ENCODE measurements around the gene SAMD4A.

SAMD4A gene

GRCh38 chr14:54697001-54697400, 130.1 kb downstream of the SAMD4A start:
- Histone ChIP-seq H3K9me3 (ENCODE audit: control insufficient read depth, insufficient read depth, low read depth, low read length) (no peaks in the 10 kb centered on the region), H3K36me3 (ENCODE audit: control insufficient read depth, insufficient read depth, low read length) (no peaks in the 10 kb centered on the region; the same call in 1 of the 2 replicates), H3K27ac (ENCODE audit: low read depth, low read length) (no peak overlapping the region), H3K27me3 (ENCODE audit: control insufficient read depth, insufficient read depth, low read length) (no peaks in the 10 kb centered on the region), H3K4me1 (ENCODE audit: control insufficient read depth, insufficient read depth, low read length) (peaks cover 11% of the 10 kb centered on the region; the same call in 1 of the 2 replicates), H3K4me3 (ENCODE audit: low read depth, low read length) (no peak overlapping the region), H3K9ac (ENCODE audit: low read length) (no peak overlapping the region)

- Histone ChIP-seq H3K36me3 (ENCODE audit: control insufficient read depth, insufficient read depth, low read length) (no peaks in the 10 kb centered on the region; the same call in 1 of the 2 replicates), H3K4me3 (ENCODE audit: low read depth, low read length) (no peak overlapping the region), H3K4me1 (ENCODE audit: control insufficient read depth, insufficient read depth, low read length) (peaks cover 7% of the 10 kb centered on the region; the same call in 1 of the 2 replicates), H3K27ac (ENCODE audit: low read depth, low read length) (no peak overlapping the region), H3K27me3 (ENCODE audit: control insufficient read depth, insufficient read depth, low read length) (no peaks in the 10 kb centered on the region), H3K9ac (ENCODE audit: low read length) (no peak overlapping the region), H3K9me3 (ENCODE audit: control insufficient read depth, insufficient read depth, low read depth, low read length) (no peaks in the 10 kb centered on the region)
These were observed 130.9 kb downstream of the SAMD4A start for GRCh38 chr14:54697803-54698202.

- Histone ChIP-seq H3K9ac (ENCODE audit: low read length) (no peak overlapping the region), H3K36me3 (ENCODE audit: control insufficient read depth, insufficient read depth, low read length) (peaks cover 3% of the 10 kb centered on the region; the same call in 1 of the 2 replicates), H3K27ac (ENCODE audit: low read depth, low read length) (no peak overlapping the region), H3K27me3 (ENCODE audit: control insufficient read depth, insufficient read depth, low read length) (no peaks in the 10 kb centered on the region), H3K9me3 (ENCODE audit: control insufficient read depth, insufficient read depth, low read depth, low read length) (no peaks in the 10 kb centered on the region), H3K4me1 (ENCODE audit: control insufficient read depth, insufficient read depth, low read length) (peaks cover 7% of the 10 kb centered on the region; the same call in 1 of the 2 replicates), H3K4me3 (ENCODE audit: low read depth, low read length) (no peak overlapping the region)
These were observed 131.6 kb downstream of the SAMD4A start for GRCh38 chr14:54698501-54698900.

- no peak overlapping the region for H3K9ac ChIP-seq (ENCODE audit: low read length)
- peaks cover 7% of the 10 kb centered on the region; the same call in 1 of the 2 replicates for H3K4me1 ChIP-seq (ENCODE audit: control insufficient read depth, insufficient read depth, low read length)
- H3K27ac ChIP-seq (ENCODE audit: low read depth, low read length): no peak overlapping the region
- H3K4me3 ChIP-seq (ENCODE audit: low read depth, low read length): no peak overlapping the region
- no peaks in the 10 kb centered on the region for H3K9me3 ChIP-seq (ENCODE audit: control insufficient read depth, insufficient read depth, low read depth, low read length)
- H3K27me3 ChIP-seq (ENCODE audit: control insufficient read depth, insufficient read depth, low read length): no peaks in the 10 kb centered on the region
- H3K36me3 ChIP-seq (ENCODE audit: control insufficient read depth, insufficient read depth, low read length): peaks cover 3% of the 10 kb centered on the region; the same call in 1 of the 2 replicates
These were observed 132.1 kb downstream of the SAMD4A start for GRCh38 chr14:54698966-54699530.

- H3K27ac ChIP-seq (ENCODE audit: low read depth, low read length): no peak overlapping the region
- no peaks in the 10 kb centered on the region for H3K9me3 ChIP-seq (ENCODE audit: control insufficient read depth, insufficient read depth, low read depth, low read length)
- peaks cover 3% of the 10 kb centered on the region; the same call in 1 of the 2 replicates for H3K36me3 ChIP-seq (ENCODE audit: control insufficient read depth, insufficient read depth, low read length)
- no peak overlapping the region for H3K9ac ChIP-seq (ENCODE audit: low read length)
- H3K4me1 ChIP-seq (ENCODE audit: control insufficient read depth, insufficient read depth, low read length): peaks cover 7% of the 10 kb centered on the region; the same call in 1 of the 2 replicates
- H3K4me3 ChIP-seq (ENCODE audit: low read depth, low read length): no peak overlapping the region
- no peaks in the 10 kb centered on the region for H3K27me3 ChIP-seq (ENCODE audit: control insufficient read depth, insufficient read depth, low read length)
These were observed 132.8 kb downstream of the SAMD4A start for GRCh38 chr14:54699735-54700134.

- Histone ChIP-seq H3K9ac (ENCODE audit: low read length) (no peak overlapping the region), H3K9me3 (ENCODE audit: control insufficient read depth, insufficient read depth, low read depth, low read length) (no peaks in the 10 kb centered on the region), H3K36me3 (ENCODE audit: control insufficient read depth, insufficient read depth, low read length) (peaks cover 3% of the 10 kb centered on the region; the same call in 1 of the 2 replicates), H3K27ac (ENCODE audit: low read depth, low read length) (no peak overlapping the region), H3K4me1 (ENCODE audit: control insufficient read depth, insufficient read depth, low read length) (peaks cover 7% of the 10 kb centered on the region; the same call in 1 of the 2 replicates), H3K4me3 (ENCODE audit: low read depth, low read length) (no peak overlapping the region), H3K27me3 (ENCODE audit: control insufficient read depth, insufficient read depth, low read length) (no peaks in the 10 kb centered on the region)
These were observed 133.8 kb downstream of the SAMD4A start for GRCh38 chr14:54700717-54701116.

- H3K4me3 ChIP-seq (ENCODE audit: low read depth, low read length): no peak overlapping the region
- no peaks in the 10 kb centered on the region for H3K9me3 ChIP-seq (ENCODE audit: control insufficient read depth, insufficient read depth, low read depth, low read length)
- no peak overlapping the region for H3K9ac ChIP-seq (ENCODE audit: low read length)
- peaks cover 3% of the 10 kb centered on the region; the same call in 1 of the 2 replicates for H3K36me3 ChIP-seq (ENCODE audit: control insufficient read depth, insufficient read depth, low read length)
- H3K27me3 ChIP-seq (ENCODE audit: control insufficient read depth, insufficient read depth, low read length): no peaks in the 10 kb centered on the region
- H3K4me1 ChIP-seq (ENCODE audit: control insufficient read depth, insufficient read depth, low read length): peaks cover 7% of the 10 kb centered on the region; the same call in 1 of the 2 replicates
- H3K27ac ChIP-seq (ENCODE audit: low read depth, low read length): no peak overlapping the region
These were observed 135.1 kb downstream of the SAMD4A start for GRCh38 chr14:54702014-54702491.

GRCh38 chr14:54702492-54702891, 135.6 kb downstream of the SAMD4A start:
- Histone ChIP-seq H3K27me3 (ENCODE audit: control insufficient read depth, insufficient read depth, low read length) (no peaks in the 10 kb centered on the region), H3K4me1 (ENCODE audit: control insufficient read depth, insufficient read depth, low read length) (peaks cover 7% of the 10 kb centered on the region; the same call in 1 of the 2 replicates), H3K9ac (ENCODE audit: low read length) (no peak overlapping the region), H3K4me3 (ENCODE audit: low read depth, low read length) (no peak overlapping the region), H3K36me3 (ENCODE audit: control insufficient read depth, insufficient read depth, low read length) (peaks cover 3% of the 10 kb centered on the region; the same call in 1 of the 2 replicates), H3K9me3 (ENCODE audit: control insufficient read depth, insufficient read depth, low read depth, low read length) (no peaks in the 10 kb centered on the region), H3K27ac (ENCODE audit: low read depth, low read length) (no peak overlapping the region)

GRCh38 chr14:54703082-54703481, 136.2 kb downstream of the SAMD4A start:
- H3K4me3 ChIP-seq (ENCODE audit: low read depth, low read length): no peak overlapping the region
- peaks cover 3% of the 10 kb centered on the region; the same call in 1 of the 2 replicates for H3K36me3 ChIP-seq (ENCODE audit: control insufficient read depth, insufficient read depth, low read length)
- peaks cover 7% of the 10 kb centered on the region; the same call in 1 of the 2 replicates for H3K4me1 ChIP-seq (ENCODE audit: control insufficient read depth, insufficient read depth, low read length)
- H3K9ac ChIP-seq (ENCODE audit: low read length): no peak overlapping the region
- H3K27ac ChIP-seq (ENCODE audit: low read depth, low read length): no peak overlapping the region
- no peaks in the 10 kb centered on the region for H3K9me3 ChIP-seq (ENCODE audit: control insufficient read depth, insufficient read depth, low read depth, low read length)
- no peaks in the 10 kb centered on the region for H3K27me3 ChIP-seq (ENCODE audit: control insufficient read depth, insufficient read depth, low read length)

GRCh38 chr14:54703724-54704123, 136.8 kb downstream of the SAMD4A start:
- Histone ChIP-seq H3K27me3 (ENCODE audit: control insufficient read depth, insufficient read depth, low read length) (no peaks in the 10 kb centered on the region), H3K4me1 (ENCODE audit: control insufficient read depth, insufficient read depth, low read length) (peaks cover 4% of the 10 kb centered on the region; the same call in 1 of the 2 replicates), H3K27ac (ENCODE audit: low read depth, low read length) (no peak overlapping the region), H3K9ac (ENCODE audit: low read length) (no peak overlapping the region), H3K4me3 (ENCODE audit: low read depth, low read length) (no peak overlapping the region), H3K9me3 (ENCODE audit: control insufficient read depth, insufficient read depth, low read depth, low read length) (no peaks in the 10 kb centered on the region), H3K36me3 (ENCODE audit: control insufficient read depth, insufficient read depth, low read length) (peaks cover 3% of the 10 kb centered on the region; the same call in 1 of the 2 replicates)

GRCh38 chr14:54704768-54705167, 137.8 kb downstream of the SAMD4A start:
- Histone ChIP-seq H3K9me3 (ENCODE audit: control insufficient read depth, insufficient read depth, low read depth, low read length) (no peaks in the 10 kb centered on the region), H3K4me1 (ENCODE audit: control insufficient read depth, insufficient read depth, low read length) (no peaks in the 10 kb centered on the region), H3K9ac (ENCODE audit: low read length) (no peak overlapping the region), H3K27me3 (ENCODE audit: control insufficient read depth, insufficient read depth, low read length) (no peaks in the 10 kb centered on the region), H3K27ac (ENCODE audit: low read depth, low read length) (no peak overlapping the region), H3K36me3 (ENCODE audit: control insufficient read depth, insufficient read depth, low read length) (peaks cover 3% of the 10 kb centered on the region; the same call in 1 of the 2 replicates), H3K4me3 (ENCODE audit: low read depth, low read length) (no peak overlapping the region)
